ENCODE results near the gene BAHD1.

- TF ChIP-seq CTCF (IDR thresholded peaks at IDR 0.05) (no peak), POLR2A (IDR thresholded peaks at IDR 0.05) (no peak)
Observed at GRCh38 chr15:40467261-40467615, 26.5 kb downstream of the BAHD1 start.

Measured in adrenal gland (tissue), 5 donors.